Effector CD4-positive, alpha-beta T cell (primary cell): ENCODE data around the gene ZMYND8.
A peak's percentile ranks its signal among the peaks of the same experiment; 100 is the strongest.
"Not testable (repeated sequence)": the region's sequence is repeated elsewhere in the genome, so short reads cannot be mapped to it uniquely, and the experiment has no call there.

ENCODE experiments used
- DNase-seq: peaks from one replicate; pipeline ENCODE4 v3.0.0-alpha.2; 2020
- total RNA-seq: gene quantifications from one replicate; lab custom pipeline; 2026; lab: John Stamatoyannopoulos, UW

Gene ZMYND8
- total RNA-seq: 82.7 reads per million, percentile 79 among the genes with 10 or more reads in this experiment

DNA sequence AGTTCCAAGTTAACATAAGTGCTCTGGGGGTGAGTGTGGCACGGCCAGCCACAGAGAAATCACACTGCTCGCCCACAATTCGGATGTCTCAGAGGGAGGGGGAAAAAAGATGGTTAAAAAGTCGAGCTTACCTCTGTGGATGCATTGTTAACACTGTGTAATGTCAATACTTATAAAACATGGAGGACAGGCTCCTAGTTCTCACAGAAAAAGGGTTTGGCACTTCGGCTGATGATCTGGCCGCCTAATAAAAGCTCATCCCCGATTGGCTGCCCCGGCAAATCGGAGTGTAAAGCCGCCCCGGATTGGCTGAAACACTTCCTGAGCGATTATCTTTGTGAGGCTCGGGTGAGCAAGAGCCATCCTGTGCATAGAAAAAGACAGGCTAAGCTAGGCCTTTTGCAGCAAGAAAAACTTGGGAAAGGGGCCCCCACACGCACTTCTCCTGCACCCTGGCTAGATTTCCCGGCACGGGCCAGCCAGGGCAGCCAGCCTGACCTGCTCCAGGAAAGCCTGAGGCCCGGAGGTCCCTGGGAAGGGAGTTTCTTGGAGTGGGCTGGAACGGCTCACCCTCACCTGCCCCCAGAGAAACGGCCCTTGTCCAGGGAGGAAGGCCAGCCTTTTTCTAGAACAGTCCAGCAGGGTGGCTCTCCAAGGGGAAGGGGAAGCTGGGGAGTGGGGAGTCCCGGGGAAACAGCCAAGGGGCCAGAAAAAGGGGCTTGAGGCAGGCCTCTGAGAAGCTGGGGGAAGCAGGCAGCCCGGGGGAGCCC, at the start of gene ZMYND8:
ZMYND8 (minus strand) TSS at position 174 of the 770 bp plus-strand sequence; CDS start at position 145, 29 bp downstream.
- peak; percentile 85 for DNase-seq

DNA sequence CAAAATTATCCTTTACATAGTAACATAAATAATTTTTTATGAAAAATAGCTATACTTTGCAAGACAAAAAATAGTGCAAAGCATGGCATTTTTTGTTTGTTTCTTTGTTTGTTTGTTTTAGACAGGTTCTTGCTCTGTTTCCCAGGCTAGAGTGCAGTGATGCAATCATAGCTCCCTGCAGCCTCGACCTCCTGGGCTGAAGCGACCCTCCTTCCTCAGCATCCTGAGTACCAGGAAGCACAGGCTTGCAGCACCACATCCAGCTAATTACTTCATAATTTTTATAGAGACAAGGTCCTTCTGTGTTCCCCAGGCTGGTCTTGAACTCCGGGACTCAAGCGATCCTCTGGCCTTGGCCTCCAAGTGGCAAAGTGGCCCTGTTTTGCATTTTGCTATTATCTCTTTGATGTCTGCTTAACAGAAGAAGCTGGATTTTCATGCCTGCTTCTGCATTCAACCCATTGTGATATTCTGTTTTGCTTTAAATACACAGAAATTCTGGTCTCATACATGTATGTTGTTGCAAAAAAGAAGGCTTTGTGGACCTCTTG, 49.4 kb upstream of the ZMYND8 start:
- no peak for DNase-seq

DNA sequence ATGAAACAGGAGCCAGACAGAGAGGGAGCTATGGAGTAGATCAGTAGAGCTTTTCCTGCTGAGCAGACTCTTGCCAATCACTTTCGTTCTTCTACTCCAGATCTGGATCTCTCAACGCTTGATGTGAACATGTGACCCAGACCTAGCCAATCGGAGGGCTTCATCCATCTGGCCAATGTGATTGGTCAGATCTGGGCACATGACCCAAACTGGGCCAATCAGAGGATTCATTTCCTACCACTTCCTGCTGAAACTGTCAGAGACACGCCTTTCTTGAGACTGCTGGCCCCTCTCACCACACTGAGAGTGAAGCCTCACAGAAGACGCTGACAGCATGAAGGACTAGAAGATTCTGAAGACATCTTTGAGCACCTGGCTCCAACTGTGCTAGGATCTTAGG, 44.2 kb upstream of the ZMYND8 start:
- no peak for DNase-seq

DNA sequence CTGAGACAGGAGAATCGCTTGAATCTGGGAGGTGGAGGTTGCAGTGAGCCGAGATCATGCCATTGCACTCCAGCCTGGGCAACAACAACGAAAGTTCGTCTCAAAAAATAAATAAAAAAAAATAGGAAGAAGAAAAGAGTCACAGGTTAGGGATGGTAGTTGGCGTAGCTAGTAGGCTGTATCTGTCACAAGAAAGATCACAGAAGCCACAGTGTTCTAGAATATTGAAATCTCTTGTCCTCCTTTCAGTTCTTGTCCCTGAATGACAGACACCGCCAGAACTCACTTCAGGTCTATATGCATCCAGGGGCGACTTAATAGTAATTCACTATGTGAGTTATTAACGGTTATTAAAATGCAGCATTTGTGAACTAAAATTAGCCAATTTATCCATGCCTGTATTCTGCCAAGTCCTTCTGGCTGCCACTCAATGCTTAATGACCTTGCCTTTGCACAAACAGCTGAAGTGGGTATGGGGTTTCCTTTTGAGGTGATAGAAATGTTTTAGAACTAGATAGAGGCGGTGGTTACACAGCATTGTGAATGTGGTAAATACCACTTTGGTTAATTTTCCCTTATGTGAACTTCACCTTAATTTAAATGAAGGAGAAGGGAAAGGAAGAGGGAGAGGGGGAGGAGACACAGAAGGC, 41.3 kb upstream of the ZMYND8 start:
- DNase-seq: no peak

DNA sequence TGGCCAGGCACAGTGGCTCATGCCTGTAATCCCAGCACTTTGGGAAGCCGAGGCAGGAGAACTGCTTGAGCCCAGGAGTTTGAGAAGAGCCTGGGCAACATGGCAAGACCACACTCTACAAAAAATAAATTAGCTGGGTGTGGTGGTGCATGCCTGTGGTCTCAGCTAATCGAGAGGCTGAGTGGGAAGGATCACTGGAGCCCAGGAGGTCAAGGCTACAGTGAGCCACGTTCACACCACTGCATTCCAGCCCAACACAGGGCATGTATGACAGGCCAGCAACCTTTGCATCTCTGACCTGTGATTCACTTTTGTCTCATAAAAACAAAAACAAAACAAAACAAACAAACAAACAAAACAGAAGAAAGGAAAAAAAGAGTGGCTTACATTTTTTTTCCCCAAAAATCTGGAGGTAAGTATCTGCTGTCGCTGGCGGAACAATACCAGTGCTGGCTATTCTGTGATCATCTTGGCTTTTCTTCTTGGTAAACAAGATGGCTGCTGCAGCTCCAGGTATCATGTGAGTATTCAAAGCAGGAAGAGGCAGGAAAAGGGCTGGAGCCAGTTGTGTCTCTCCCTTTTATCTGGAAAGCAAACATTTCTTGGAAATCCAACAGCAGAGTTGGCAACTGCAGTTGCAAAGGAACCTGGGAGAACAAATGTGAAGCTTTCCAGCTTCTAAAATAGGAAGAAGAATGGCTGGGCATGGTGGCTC, 40.4 kb upstream of the ZMYND8 start:
- no peak for DNase-seq

DNA sequence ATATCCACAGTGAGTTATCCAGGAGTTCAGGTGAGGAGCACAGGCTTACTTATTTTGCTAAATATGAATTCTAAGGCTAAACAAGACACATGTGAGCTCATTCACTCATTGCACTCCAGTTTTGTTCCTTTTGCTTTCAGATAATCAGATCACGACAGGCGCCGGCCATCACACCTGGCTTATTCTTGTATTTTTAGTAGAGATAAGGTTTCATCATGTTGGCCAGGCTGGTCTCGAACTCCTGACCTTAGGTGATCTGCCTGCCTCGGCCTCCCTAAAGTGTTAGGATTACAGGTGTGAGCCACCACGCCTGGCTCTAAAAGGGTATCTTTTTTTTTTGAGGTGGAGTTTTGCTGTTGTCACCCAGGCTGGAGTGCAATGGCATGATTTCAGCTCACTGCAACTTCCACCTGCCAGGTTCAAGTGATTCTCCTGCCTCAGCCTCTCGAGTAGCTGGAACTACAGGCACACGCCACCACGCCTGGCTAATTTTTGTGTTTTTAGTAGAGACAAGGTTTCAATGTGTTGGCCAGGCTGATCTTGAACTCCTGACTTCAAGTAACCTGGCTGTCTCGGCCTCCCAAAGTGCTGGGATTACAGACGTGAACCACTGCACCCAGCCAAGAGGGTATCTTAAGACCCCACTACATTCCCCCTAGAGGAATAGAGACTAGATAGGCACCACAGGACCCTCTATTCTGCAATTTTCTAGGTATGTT, 37.5 kb upstream of the ZMYND8 start:
- not testable (repeated sequence) for DNase-seq

DNA sequence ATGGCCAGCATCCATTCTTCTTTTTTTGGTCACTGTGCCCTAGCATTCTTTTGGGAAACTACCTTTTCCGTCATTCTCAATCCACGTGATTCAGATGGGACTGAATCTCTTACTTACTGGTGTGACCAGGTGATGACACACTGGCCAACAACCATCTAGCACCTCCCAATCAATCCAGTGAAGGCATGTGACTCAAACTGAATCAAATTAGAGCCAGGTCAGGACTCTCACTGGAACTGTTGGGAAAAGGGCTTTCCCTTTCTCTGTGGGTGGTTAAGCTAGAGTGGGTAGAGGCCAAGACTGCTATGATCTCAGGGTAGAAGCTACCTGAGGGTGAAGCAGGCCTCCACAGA, 36.2 kb upstream of the ZMYND8 start:
- DNase-seq: no peak

DNA sequence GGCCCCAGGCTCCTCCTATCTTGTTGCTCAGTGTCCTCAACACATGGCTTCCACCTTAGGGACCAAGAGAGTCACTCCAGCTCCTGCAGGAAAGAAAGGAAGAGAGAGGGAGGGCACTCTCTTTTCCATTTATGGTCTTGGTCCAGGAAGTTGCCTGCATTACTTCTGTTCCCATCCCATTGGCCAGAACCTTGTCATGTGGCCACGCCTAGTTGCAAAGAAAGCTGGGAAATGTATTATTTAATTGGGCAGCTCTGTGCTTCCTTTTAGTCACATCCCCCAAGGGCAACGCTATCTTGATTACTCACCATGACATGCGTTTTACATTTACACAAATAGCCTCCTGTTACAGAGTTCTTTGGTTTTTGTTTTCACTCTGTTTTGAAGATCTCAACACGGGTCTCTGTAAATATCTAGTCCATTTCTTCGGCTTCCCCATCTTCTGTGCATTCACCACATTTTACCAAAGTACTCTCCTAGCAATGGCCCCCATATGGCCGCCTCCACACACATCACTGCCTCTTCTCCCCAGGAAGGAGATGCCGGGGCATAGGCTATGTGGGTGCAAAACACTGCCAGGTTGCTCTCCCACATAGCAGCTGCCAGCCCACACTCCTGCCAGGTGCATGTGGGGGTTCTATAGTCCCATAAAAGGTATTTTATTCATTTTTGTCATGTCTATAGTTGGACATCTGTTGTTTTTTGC, 35.7 kb upstream of the ZMYND8 start:
- no peak for DNase-seq

DNA sequence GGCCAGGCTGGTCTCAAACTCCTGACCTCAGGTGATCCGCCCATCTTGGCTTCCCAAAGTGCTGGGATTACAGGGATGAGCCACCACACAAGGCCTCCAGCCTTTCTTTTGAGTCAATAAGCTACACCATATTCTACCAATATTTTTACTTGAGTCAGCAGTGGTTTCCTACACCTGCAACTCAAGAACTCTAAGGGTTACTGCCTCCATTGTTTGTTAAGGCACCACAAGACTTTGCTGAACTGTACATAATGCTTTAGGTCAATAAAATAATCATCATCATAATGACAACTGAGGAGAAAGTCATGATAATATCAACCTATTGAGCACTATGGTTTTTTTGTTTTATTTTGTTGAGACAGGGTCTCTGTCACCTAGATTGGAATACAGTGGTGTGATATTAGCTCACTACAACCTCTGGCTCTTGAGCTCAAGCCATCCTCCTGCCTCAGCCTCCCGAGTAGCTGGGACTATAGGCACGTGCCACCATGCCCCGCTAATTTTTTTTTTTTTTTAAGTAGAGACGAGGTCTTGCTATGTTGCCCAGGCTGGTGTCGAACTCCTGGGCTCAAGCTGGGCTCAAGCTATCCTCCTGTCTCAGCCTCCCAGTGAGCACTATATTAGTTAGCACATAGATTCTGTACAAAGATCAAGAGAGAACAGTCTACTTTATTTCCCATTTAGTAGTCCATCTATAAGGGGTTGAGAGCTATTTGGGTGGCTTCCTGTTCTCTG, 34.9 kb upstream of the ZMYND8 start:
- no peak for DNase-seq

DNA sequence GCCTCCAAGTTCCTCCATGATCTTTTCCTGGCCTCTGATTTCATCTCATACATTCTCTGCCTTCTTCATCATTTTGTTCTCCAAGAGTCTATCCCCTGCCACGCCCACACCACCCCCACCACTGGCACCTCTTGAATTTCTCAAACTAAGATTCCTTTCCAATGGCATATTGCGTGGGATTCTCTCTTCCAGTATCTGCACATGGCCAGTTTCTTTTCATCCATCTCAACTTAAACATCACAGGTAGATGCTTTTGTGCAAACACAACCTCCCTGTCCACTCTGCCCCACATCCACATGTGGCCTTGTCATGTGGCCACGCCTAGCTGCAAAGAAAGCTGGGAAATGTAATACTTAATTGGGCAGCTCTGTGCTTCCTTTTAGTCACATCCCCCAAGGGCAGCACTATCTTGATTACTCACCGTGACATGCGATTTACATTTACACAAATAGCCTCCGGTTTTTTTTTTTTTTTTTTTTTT, 33.4 kb upstream of the ZMYND8 start:
- DNase-seq: no peak

DNA sequence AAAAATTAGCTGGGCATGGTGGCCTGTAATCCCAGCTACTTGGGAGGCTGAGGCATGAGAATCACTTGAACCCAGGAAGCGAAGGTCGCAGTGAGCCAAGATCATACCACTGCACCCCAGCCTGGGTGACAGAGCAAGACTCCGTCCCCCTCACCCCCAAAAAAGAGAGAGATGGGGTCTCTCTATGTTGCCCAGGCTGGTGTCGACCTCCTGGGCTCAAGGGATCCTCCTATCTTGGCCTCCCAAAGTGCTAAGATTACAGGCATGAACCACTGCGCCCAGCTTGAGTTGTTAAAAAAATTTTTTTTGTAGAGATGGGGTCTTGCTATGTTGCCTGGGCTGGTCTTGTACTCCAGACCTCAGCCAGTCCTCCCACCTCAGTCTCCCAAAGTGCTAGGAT, 29.5 kb upstream of the ZMYND8 start:
- DNase-seq: not testable (repeated sequence)

DNA sequence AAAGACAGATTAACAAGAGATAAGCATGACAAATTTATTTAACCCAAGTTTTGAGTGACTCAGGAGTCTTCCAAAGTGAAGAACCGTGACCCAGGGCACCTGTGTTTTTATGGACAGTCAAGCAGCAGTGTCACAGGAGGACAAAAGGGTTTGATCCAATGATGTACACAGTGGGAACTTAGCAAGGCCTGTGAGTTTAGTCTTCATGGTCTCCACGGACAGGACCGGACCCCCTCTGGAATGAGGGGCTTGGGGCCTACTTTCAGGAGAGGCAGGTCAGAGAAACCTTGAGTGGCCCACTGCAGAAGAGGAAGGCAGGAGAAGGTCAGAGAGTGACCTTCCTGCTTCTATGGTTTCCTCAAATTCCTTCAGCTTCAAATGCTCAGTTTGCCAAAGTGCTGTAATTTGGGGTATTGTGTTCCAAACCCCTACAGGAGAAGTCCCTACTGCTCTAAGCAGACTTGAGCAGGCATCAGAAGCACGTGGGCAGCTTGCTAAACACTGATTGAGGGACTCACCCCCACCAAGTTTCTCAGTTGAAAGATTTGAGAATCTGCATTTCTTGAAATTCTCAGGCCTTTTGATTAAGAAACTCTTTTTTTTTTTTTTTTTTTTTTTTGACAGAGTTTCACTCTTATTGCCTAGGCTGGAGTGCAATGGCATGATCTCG, 26.4 kb upstream of the ZMYND8 start:
- no peak for DNase-seq

DNA sequence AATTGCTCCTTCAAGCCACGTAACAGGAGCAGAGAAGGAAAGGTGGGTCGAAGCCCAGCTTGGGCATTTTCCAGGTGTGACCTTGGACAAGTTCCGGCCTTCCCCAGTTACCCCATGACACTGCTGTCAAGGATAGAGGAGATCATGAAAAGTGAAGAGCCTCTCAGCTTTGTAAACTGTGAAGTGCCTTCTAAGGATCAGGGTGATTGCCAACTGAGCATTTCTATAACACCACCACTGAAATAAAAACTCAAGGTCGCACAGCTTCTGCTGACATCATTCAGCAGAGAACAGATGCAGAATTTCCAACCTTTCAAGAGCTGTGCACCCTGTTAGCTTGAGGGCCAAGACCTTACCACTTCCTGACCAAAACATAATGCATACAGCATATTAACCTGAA, 24.0 kb upstream of the ZMYND8 start:
- DNase-seq: no peak

DNA sequence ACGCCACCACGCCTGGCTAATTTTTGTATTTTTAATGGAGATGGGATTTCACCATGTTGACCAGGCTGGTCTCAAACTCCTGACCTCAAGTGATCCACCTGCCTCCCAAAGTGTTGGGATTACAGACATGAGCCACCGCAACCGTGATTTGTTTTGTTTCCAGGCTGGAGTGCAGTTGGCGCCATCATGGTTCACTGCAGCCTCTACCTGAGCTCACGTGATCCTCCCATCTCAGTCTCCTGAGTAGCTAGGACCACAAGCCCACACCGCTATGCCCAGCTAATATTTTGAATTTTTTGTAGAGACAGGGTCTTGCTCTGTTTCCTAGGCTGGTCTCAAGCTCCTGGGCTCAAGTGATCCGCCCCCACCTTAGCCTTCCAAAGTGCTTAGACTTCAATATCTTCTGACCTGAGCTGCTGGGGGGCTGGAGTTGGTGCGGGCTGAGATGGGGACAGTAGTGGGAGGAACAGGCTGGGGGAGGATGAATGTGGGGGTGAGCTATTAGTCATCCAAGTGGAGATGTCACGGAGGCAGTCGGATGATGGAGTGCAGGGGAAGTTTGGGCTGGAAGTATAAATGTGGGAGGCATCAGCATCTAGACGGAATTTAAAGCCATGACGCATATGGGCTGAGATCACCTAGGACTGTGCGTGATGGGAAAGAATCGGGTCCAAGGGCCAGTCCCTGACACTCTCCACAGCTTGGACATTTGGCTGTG, 23.1 kb upstream of the ZMYND8 start:
- DNase-seq: no peak

DNA sequence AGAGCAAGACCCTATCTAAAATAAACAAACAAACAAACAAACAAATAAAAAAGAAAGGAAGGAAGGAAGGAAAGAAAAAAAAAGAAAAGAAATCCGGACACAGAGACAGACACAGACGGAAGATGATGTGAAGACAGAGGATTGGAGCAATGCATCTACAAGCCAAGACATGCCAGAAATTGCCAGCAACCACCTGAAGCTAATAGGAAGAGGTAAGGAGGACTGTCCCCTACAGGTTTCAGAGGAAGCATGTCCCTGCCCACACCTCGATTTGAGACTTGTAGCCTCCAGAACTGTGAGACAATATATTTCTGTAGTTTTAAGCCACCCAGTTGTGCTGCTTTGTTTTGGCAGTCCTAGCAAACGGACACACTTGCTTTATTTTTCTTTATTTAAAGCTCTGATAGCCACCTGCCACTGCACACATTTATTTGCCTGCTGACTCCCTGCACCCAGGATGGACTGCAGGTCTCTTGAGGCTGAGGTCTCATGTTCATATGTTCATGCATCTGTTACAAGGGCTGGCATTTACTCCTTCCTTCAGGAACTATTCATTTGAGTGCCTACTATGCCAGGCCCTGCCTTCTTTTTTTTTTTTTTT, 20.7 kb upstream of the ZMYND8 start:
- no peak for DNase-seq

DNA sequence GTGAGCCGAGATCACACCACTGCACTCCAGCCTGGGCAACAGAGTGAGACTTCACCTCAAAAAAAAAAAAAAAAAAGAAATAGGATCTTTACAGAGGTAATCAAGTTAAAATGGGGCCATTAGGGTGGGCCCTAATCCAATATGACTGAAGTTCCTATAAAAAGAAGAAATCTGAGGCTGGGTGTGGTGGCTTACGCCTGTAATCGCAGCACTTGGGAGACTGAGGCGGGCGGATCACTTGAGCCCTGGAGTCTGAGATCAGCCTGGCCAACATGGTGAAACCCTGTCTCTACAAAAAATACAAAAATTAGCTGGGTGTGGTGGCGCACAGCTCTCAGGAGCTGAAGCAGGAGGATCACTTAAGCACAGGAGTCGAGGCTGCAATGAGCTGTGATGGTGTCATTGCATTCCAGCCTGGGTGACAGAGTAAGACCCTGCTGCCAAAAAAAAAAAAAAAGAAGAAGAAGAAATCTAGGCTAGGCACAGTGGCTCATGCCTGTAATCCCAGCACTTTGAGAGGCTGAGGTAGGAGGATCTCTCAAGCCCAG, 19.7 kb upstream of the ZMYND8 start:
- not testable (repeated sequence) for DNase-seq

DNA sequence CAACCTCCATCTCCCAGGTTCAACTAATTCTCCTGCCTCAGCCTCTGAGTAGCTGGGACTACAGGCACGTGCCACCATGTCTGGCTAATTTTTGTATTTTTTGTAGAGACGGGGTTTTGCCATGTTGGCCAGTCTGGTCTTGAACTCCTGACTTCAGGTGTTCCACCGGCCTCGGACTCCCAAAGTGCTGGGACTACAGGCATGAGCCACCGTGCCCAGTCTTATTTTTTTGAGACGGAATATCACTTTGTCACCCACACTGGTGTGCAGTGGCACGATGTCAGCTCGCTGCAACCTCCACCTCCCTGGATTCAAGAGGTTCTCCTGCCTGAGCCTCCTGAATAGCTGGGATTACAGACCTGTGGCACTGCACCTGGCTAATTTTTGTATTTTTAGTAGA, 17.6 kb upstream of the ZMYND8 start:
- not testable (repeated sequence) for DNase-seq

DNA sequence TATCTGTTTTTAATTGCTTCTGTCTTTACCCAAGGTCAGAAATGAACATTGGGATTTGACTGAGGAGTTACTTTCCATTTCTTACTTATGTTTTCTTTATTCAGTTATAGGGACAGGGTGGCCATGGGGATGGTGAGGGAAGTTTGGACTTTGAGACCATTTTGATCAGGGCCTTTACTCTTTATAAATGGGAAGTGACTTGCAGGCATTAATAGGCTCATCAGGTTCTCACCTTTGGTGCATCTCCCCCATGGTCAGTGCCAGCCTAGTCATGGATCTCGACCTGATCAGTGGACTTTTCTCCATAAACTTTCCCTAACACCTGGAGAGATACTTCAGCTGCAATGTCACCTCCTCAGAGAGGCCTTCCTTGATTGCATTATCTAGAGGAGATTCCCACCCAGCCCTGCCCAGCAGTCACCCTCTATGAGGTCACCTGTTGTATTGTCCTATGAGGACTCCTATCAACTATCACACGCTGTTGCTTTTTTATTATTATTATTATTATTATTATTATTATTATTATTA, 16.8 kb upstream of the ZMYND8 start:
- no peak for DNase-seq
